ENCODE results near the gene TBPL1. TPM values are rescaled to one million over a fixed set of nuclear protein-coding genes. Genes with fewer than 3 reads are reported as not detected.

TBPL1 gene
- total RNA-seq, 1 experiment from 2014 or later: 39.7 TPM

DNA sequence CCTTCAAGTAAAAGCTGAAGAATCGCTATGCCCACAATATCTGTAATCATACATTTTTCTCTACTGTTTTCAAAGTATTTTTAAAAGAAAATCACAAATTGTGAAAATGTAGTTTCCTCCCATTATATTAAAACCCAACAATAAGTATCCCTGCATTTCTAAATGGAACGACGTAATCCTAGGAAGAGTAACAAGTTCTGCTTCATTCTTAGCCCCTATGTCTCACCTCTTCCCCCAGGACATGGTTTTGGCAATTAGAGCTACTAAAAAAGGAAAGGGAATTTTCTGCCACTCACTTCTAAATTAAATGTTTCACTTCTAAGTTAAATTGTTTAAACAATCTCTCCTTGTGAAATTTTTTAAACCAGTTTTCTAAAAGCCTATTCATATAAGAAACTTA is 47.4 kb downstream of the TBPL1 start:
- Histone ChIP-seq H3K36me3 (ENCODE audit: control insufficient read depth, insufficient read depth, low read length) (no peaks in the 10 kb centered on the region), H3K4me3 (ENCODE audit: low read depth in 2 of 2, low read length in 2 of 2) (no peak overlapping the region), H3K27ac (ENCODE audit: low read length) (no peak overlapping the region), H3K27me3 (ENCODE audit: control insufficient read depth, insufficient read depth, low read length) (no peaks in the 10 kb centered on the region), H3K4me1 (ENCODE audit: control insufficient read depth, insufficient read depth, low read length) (peaks cover 5% of the 10 kb centered on the region), H3K9me3 (ENCODE audit: control insufficient read depth, insufficient read depth, low read depth, low read length) (no peaks in the 10 kb centered on the region)
- DNase-seq (ENCODE audit: low read depth, low spot score) (no peak), ATAC-seq (no peak)
- no TSS peak for BruUV-seq (replicated peaks)
- in situ Hi-C loops (cut with HindIII; ENCODE audit: low pct_unique_long_range_greater_than_20kb, low sequenced_read_pairs) (no loop called here), intact Hi-C loops (cut with micrococcal nuclease; ENCODE audit: unreplicated experiment) (no loop called here)
- CTCF ChIA-PET: no interaction called here
- TF ChIP-seq POLR2AphosphoS5 (IDR thresholded peaks at IDR 0.05; ENCODE audit: low read depth, low read length) (no peak), SIN3A (IDR thresholded peaks at IDR 0.05; ENCODE audit: borderline replicate concordance, insufficient read depth, low read depth, low read length) (no peak), TCF7L2 (IDR thresholded peaks at IDR 0.05; ENCODE audit: low read depth, low read length) (no peak)
- TF ChIP-seq, protein P1, sequence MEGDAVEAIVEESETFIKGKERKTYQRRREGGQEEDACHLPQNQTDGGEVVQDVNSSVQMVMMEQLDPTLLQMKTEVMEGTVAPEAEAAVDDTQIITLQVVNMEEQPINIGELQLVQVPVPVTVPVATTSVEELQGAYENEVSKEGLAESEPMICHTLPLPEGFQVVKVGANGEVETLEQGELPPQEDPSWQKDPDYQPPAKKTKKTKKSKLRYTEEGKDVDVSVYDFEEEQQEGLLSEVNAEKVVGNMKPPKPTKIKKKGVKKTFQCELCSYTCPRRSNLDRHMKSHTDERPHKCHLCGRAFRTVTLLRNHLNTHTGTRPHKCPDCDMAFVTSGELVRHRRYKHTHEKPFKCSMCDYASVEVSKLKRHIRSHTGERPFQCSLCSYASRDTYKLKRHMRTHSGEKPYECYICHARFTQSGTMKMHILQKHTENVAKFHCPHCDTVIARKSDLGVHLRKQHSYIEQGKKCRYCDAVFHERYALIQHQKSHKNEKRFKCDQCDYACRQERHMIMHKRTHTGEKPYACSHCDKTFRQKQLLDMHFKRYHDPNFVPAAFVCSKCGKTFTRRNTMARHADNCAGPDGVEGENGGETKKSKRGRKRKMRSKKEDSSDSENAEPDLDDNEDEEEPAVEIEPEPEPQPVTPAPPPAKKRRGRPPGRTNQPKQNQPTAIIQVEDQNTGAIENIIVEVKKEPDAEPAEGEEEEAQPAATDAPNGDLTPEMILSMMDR (IDR thresholded peaks at IDR 0.05): no peak
- TF ChIP-seq, protein P2, sequence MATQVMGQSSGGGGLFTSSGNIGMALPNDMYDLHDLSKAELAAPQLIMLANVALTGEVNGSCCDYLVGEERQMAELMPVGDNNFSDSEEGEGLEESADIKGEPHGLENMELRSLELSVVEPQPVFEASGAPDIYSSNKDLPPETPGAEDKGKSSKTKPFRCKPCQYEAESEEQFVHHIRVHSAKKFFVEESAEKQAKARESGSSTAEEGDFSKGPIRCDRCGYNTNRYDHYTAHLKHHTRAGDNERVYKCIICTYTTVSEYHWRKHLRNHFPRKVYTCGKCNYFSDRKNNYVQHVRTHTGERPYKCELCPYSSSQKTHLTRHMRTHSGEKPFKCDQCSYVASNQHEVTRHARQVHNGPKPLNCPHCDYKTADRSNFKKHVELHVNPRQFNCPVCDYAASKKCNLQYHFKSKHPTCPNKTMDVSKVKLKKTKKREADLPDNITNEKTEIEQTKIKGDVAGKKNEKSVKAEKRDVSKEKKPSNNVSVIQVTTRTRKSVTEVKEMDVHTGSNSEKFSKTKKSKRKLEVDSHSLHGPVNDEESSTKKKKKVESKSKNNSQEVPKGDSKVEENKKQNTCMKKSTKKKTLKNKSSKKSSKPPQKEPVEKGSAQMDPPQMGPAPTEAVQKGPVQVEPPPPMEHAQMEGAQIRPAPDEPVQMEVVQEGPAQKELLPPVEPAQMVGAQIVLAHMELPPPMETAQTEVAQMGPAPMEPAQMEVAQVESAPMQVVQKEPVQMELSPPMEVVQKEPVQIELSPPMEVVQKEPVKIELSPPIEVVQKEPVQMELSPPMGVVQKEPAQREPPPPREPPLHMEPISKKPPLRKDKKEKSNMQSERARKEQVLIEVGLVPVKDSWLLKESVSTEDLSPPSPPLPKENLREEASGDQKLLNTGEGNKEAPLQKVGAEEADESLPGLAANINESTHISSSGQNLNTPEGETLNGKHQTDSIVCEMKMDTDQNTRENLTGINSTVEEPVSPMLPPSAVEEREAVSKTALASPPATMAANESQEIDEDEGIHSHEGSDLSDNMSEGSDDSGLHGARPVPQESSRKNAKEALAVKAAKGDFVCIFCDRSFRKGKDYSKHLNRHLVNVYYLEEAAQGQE (IDR thresholded peaks at IDR 0.05; ENCODE audit: insufficient read depth in 1 of 2, low read depth in 2 of 2, low read length in 1 of 2): no peak
- POLR2A ChIA-PET: interaction anchor here (0.6 kb wide), 1 partner anchor 111 kb away, joined by 3 read pairs; no protein-coding TSS in a partner anchor

DNA sequence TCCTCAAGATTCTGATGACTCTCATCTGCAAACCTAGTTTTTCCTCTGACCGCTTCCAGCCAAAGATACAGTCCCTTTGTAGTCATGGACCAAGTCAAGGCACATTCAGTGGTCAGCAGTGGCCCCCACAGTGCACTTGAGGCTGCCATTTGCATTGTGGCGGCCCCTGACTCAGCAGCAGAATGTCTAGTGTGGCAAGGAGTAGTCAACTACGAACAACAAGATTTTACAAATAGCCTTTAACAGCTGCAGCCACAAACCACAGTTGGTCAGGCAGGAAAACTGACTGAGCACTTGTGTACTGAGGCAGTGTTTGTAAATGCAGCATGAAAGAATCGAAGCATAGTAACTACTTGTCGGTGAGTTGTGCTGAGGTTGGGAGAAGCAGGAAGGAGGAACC is 49.8 kb downstream of the TBPL1 start:
- Histone ChIP-seq H3K27me3 (ENCODE audit: control insufficient read depth, insufficient read depth, low read length) (no peaks in the 10 kb centered on the region), H3K4me1 (ENCODE audit: control insufficient read depth, insufficient read depth, low read length) (no peaks in the 10 kb centered on the region; the same call in 1 of the 2 replicates), H3K4me3 (ENCODE audit: low read depth in 2 of 2, low read length in 2 of 2) (no peak overlapping the region), H3K36me3 (ENCODE audit: control insufficient read depth, insufficient read depth, low read length) (no peaks in the 10 kb centered on the region), H3K27ac (ENCODE audit: low read length) (0 out of 2 replicates have a peak overlapping the region, but pooled peaks have one; percentile 17), H3K9me3 (ENCODE audit: control insufficient read depth, insufficient read depth, low read depth, low read length) (no peaks in the 10 kb centered on the region)
- no peak for ATAC-seq
- CTCF ChIA-PET: interaction anchor here (0.6 kb wide), 1 partner anchor 1013 kb away, joined by 3 read pairs; no protein-coding TSS in a partner anchor
- intact Hi-C loops (cut with micrococcal nuclease; ENCODE audit: unreplicated experiment) (no loop called here), in situ Hi-C loops (cut with HindIII; ENCODE audit: low pct_unique_long_range_greater_than_20kb, low sequenced_read_pairs) (no loop called here)
- POLR2A ChIA-PET: no interaction called here
- TF ChIP-seq TCF7L2 (IDR thresholded peaks at IDR 0.05; ENCODE audit: low read depth, low read length) (no peak), SIN3A (IDR thresholded peaks at IDR 0.05; ENCODE audit: borderline replicate concordance, insufficient read depth, low read depth, low read length) (no peak), POLR2AphosphoS5 (IDR thresholded peaks at IDR 0.05; ENCODE audit: low read depth, low read length) (no peak)
- TF ChIP-seq, protein P2 (IDR thresholded peaks at IDR 0.05; ENCODE audit: insufficient read depth in 1 of 2, low read depth in 2 of 2, low read length in 1 of 2): no peak
- TF ChIP-seq, protein P1 (IDR thresholded peaks at IDR 0.05): no peak
- BruUV-seq (replicated peaks): no TSS peak
- no peak for DNase-seq (ENCODE audit: low read depth, low spot score)
